DND-41 (cell line): ENCODE results near the gene ABHD17A.

Experiments
- ATAC-seq: fragments of 200-7000 bp; cut with Tn5 transposase; 3 replicates; pipeline ENCODE4 v1.9.1; 2021; ENCODE audit warnings: low read depth; ENCODE audit not compliant: insufficient read depth
- DNase-seq: peaks from one replicate; pipeline ENCODE4 v3.0.0-alpha.2; 2020
- H2AFZ ChIP-seq: 2 replicates; pipeline ENCODE4 v1.6.0; 2012; ENCODE audit warnings: low read depth, low read length
- H3K27ac ChIP-seq: 2 replicates; pipeline ENCODE4 v1.5.1; 2012; ENCODE audit warnings: low read length, inconsistent platforms
- H3K27me3 ChIP-seq: fragments of 200-600 bp; sonication (generic); 2 replicates; pipeline ENCODE4 v1.6.0; 2012; ENCODE audit warnings: low read length, mild to moderate bottlenecking, inconsistent platforms; ENCODE audit not compliant: insufficient read depth, poor library complexity
- H3K36me3 ChIP-seq: 2 replicates; pipeline ENCODE4 v1.5.1; 2012; ENCODE audit warnings: low read length, inconsistent platforms; ENCODE audit not compliant: insufficient read depth
- H3K4me1 ChIP-seq: 2 replicates; pipeline ENCODE4 v1.5.1; 2012; ENCODE audit warnings: mild to moderate bottlenecking, low read length; ENCODE audit not compliant: insufficient read depth
- H3K4me2 ChIP-seq: 2 replicates; pipeline ENCODE4 v1.6.0; 2012; ENCODE audit warnings: mild to moderate bottlenecking, moderate library complexity, low read length, inconsistent platforms; ENCODE audit not compliant: insufficient read depth
- H3K4me3 ChIP-seq, 2 experiments: fragments of 200-600 bp in 1 of 2; shearing (Covaris generic) in 1 of 2; 2 replicates each; pipeline ENCODE4 v1.5.1; 2012 to 2016; ENCODE audit warnings: inconsistent platforms in 2 of 2, low read length in 2 of 2, mild to moderate bottlenecking in 2 of 2, low read depth in 1 of 2, moderate library complexity in 1 of 2
- H3K79me2 ChIP-seq: 2 replicates; pipeline ENCODE4 v1.6.0; 2012; ENCODE audit warnings: low read length, inconsistent platforms; ENCODE audit not compliant: insufficient read depth
- H3K9ac ChIP-seq: 2 replicates; pipeline ENCODE4 v1.6.0; 2012; ENCODE audit warnings: low read depth, mild to moderate bottlenecking, inconsistent platforms, low read length, moderate library complexity
- H3K9me3 ChIP-seq: 2 replicates; pipeline ENCODE4 v1.5.1; 2012; ENCODE audit warnings: low read length, moderate library complexity, mild to moderate bottlenecking, inconsistent platforms; ENCODE audit not compliant: insufficient read depth, severe bottlenecking
- H4K20me1 ChIP-seq: 2 replicates; pipeline ENCODE4 v1.6.0; 2012; ENCODE audit warnings: low read length; ENCODE audit not compliant: insufficient read depth
- CTCF ChIP-seq: IDR thresholded peaks from 2 replicates; pipeline ENCODE4 v1.5.1; 2012; ENCODE audit warnings: borderline replicate concordance, low read length, moderate library complexity, mild to moderate bottlenecking; ENCODE audit not compliant: poor library complexity, severe bottlenecking; ENCODE audit errors: extremely low read depth
- EZH2 ChIP-seq: IDR thresholded peaks from 3 replicates; pipeline ENCODE4 v1.6.1; 2012; ENCODE audit warnings: borderline replicate concordance, low read depth, mild to moderate bottlenecking, moderate library complexity, low read length, inconsistent platforms; ENCODE audit not compliant: severe bottlenecking

The ABHD17A gene

GRCh38 chr19:1873524-1874473 is 11.5 kb downstream of the ABHD17A start:
- Histone ChIP-seq H3K9me3 (no peaks in the 10 kb centered on the region), H2AFZ (no peak overlapping the region), H3K4me3 (peak overlapping the region in 1 of 2 experiments; percentile 100; a peak in 2 of 4 replicates), H3K27me3 (no peaks in the 10 kb centered on the region), H3K27ac (no peak overlapping the region), H3K79me2 (peaks cover 61% of the 10 kb centered on the region), H3K9ac (peak overlapping the region; percentile 98), H3K36me3 (peaks cover 28% of the 10 kb centered on the region), H3K4me1 (peaks cover 32% of the 10 kb centered on the region), H4K20me1 (peaks cover 36% of the 10 kb centered on the region), H3K4me2 (peak overlapping the region; percentile 83)
- no peak for DNase-seq
- no peak for ATAC-seq
- TF ChIP-seq CTCF, result no peak
- no peak for TF ChIP-seq EZH2

- Histone ChIP-seq H3K36me3 (peaks cover 28% of the 10 kb centered on the region), H3K27me3 (no peaks in the 10 kb centered on the region), H4K20me1 (peaks cover 36% of the 10 kb centered on the region), H3K27ac (no peak overlapping the region), H3K4me2 (peak overlapping the region; percentile 83), H3K79me2 (peaks cover 63% of the 10 kb centered on the region), H3K4me3 (no peak overlapping the region), H3K4me1 (peaks cover 32% of the 10 kb centered on the region), H3K9me3 (no peaks in the 10 kb centered on the region), H3K9ac (peak overlapping the region; percentile 98; the same call in 1 of the 2 replicates), H2AFZ (no peak overlapping the region)
- no peak for DNase-seq
- no peak for TF ChIP-seq CTCF
- TF ChIP-seq EZH2, result no peak
- no peak for ATAC-seq
Measured at GRCh38 chr19:1872807-1873523, 12.3 kb downstream of the ABHD17A start.

- Histone ChIP-seq H3K4me1 (peaks cover 31% of the 10 kb centered on the region), H2AFZ (no peak overlapping the region), H4K20me1 (peaks cover 36% of the 10 kb centered on the region), H3K9ac (no peak overlapping the region), H3K9me3 (no peaks in the 10 kb centered on the region), H3K27me3 (no peaks in the 10 kb centered on the region), H3K4me3 (no peak overlapping the region), H3K27ac (no peak overlapping the region), H3K4me2 (no peak overlapping the region), H3K36me3 (peaks cover 28% of the 10 kb centered on the region), H3K79me2 (peaks cover 63% of the 10 kb centered on the region)
- TF ChIP-seq EZH2 (no peak), CTCF (no peak)
- DNase-seq (no peak), ATAC-seq (no peak)
Measured at GRCh38 chr19:1871630-1872029, 13.7 kb downstream of the ABHD17A start.
